HCT116 (cell line): ENCODE measurements around the gene C9. TPM values are rescaled to one million over a fixed set of nuclear protein-coding genes. Genes with fewer than 3 reads are reported as not detected.
"Not testable (repeated sequence)": the region's sequence is repeated elsewhere in the genome, so short reads cannot be mapped to it uniquely, and the experiment has no call there.

ENCODE experiments used
- ATAC-seq: fragments of 200-7000 bp; cut with Tn5 transposase; 2 replicates; pipeline ENCODE4 v1.9.1; 2020; ENCODE audit warnings: mild to moderate bottlenecking, moderate library complexity
- BruUV-seq: library from RNA; stranded (reverse); fragments of 400-500 nt; replicated peaks from 2 replicates; lab custom pipeline; 2021; lab: Mats Ljungman, UMichigan
- CTCF ChIA-PET: fragments of 300-600 bp; sonication (Branson Sonifier 250); formaldehyde crosslinking; loops from one replicate; lab custom pipeline; 2021; ENCODE audit warnings: antibody characterized with exemption; lab: Charles Lee
- POLR2A ChIA-PET: fragments of 300-600, 350-600 bp; sonication (Branson Sonifier 250); formaldehyde crosslinking; loops from one replicate; lab custom pipeline; 2021; ENCODE audit warnings: antibody characterized with exemption; lab: Charles Lee
- RAD21 ChIA-PET, 2 experiments: fragments of 300-600 bp; sonication (Branson Sonifier 250); formaldehyde crosslinking; loops; one replicate each; lab custom pipeline; 2023; ENCODE audit warnings: low total read pairs in 2 of 2; ENCODE audit not compliant: uncharacterized antibody in 2 of 2, unreplicated experiment in 2 of 2, low non-redundant PET in 1 of 2; lab: Charles Lee
- DNase-seq: peaks from one replicate; pipeline ENCODE4 v3.0.0-alpha.2; 2010; ENCODE audit warnings: low read depth, low spot score
- H2AFZ ChIP-seq: fragments of 200-600 bp; shearing (Covaris generic), sonication (generic); 2 replicates; pipeline ENCODE4 v1.6.1; 2017; ENCODE audit warnings: low read depth, mixed run types, mixed read lengths, antibody characterized with exemption, low read length; ENCODE audit not compliant: poor library complexity, severe bottlenecking
- H3K27ac ChIP-seq: 2 replicates; pipeline ENCODE4 v1.5.1; 2012; ENCODE audit warnings: low read depth, low read length
- H3K27me3 ChIP-seq: fragments of 200-600 bp; sonication (generic); 2 replicates; pipeline ENCODE4 v1.6.1; 2016; ENCODE audit warnings: mixed run types, low read length, mixed read lengths; ENCODE audit not compliant: insufficient read depth
- H3K36me3 ChIP-seq, 2 experiments: fragments of 200-500 bp in 1 of 2; fragments of 200-600 bp in 1 of 2; sonication (Bioruptor generic) in 1 of 2; sonication (generic) in 1 of 2; 2 replicates each; pipeline versions ENCODE4 v1.5.1 to v1.6.1; 2014 to 2016; ENCODE audit warnings: low read length in 2 of 2, inconsistent platforms in 1 of 2, mixed read lengths in 1 of 2, mixed run types in 1 of 2; ENCODE audit not compliant: insufficient read depth in 2 of 2, control insufficient read depth in 1 of 2
- H3K4me1 ChIP-seq, 2 experiments: fragments of 200-600 bp in 1 of 2; sonication (generic) in 1 of 2; 2 replicates each; pipeline versions ENCODE4 v1.5.1 to v1.6.1; 2012 to 2017; ENCODE audit warnings: low read length in 2 of 2, inconsistent platforms in 1 of 2, mild to moderate bottlenecking in 1 of 2, mixed read lengths in 1 of 2, mixed run types in 1 of 2, moderate library complexity in 1 of 2; ENCODE audit not compliant: insufficient read depth in 2 of 2, control insufficient read depth in 1 of 2
- H3K4me2 ChIP-seq: fragments of 200-600 bp; sonication (generic); 2 replicates; pipeline ENCODE4 v1.6.1; 2017; ENCODE audit warnings: mixed run types, low read length, mixed read lengths
- H3K4me3 ChIP-seq, 2 experiments: fragments of 200-600 bp in 1 of 2; sonication (generic) in 1 of 2; replicated peaks in 1 of 2; 2 replicates each; pipeline ENCODE4 v1.5.1; 2011 to 2016; ENCODE audit warnings: low read length in 2 of 2, control low read depth in 1 of 2, low read depth in 1 of 2, mild to moderate bottlenecking in 1 of 2, mixed read lengths in 1 of 2, mixed run types in 1 of 2
- H3K79me2 ChIP-seq: fragments of 200-600 bp; sonication (generic); 2 replicates; pipeline ENCODE4 v1.6.1; 2017; ENCODE audit warnings: mild to moderate bottlenecking, mixed run types, low read length, moderate library complexity, mixed read lengths; ENCODE audit not compliant: insufficient read depth
- H3K9ac ChIP-seq: fragments of 200-600 bp; sonication (generic); 2 replicates; pipeline ENCODE4 v1.6.1; 2016; ENCODE audit warnings: low read length, mixed read lengths
- H3K9me2 ChIP-seq: fragments of 200-600 bp; sonication (generic), shearing (Covaris generic); 2 replicates; pipeline ENCODE4 v1.6.1; 2017; ENCODE audit warnings: mixed run types, mild to moderate bottlenecking, moderate library complexity; ENCODE audit not compliant: insufficient read depth
- H3K9me3 ChIP-seq, 2 experiments: fragments of 200-500 bp in 1 of 2; fragments of 200-600 bp in 1 of 2; sonication (Bioruptor generic) in 1 of 2; sonication (generic) in 1 of 2; 2 replicates each; pipeline ENCODE4 v1.6.1; 2014 to 2017; ENCODE audit warnings: low read length in 2 of 2, mixed read lengths in 2 of 2, inconsistent platforms in 1 of 2, low read depth in 1 of 2, mild to moderate bottlenecking in 1 of 2, mixed run types in 1 of 2, moderate library complexity in 1 of 2; ENCODE audit not compliant: control insufficient read depth in 1 of 2, insufficient read depth in 1 of 2
- H4K20me1 ChIP-seq: fragments of 200-600 bp; sonication (generic), shearing (Covaris generic); 2 replicates; pipeline ENCODE4 v1.6.1; 2017; ENCODE audit warnings: mixed run types, mild to moderate bottlenecking, moderate library complexity; ENCODE audit not compliant: insufficient read depth
- ATF3 ChIP-seq: IDR thresholded peaks from 2 replicates; pipeline ENCODE4 v1.6.1; 2012
- CEBPB ChIP-seq: IDR thresholded peaks from 2 replicates; pipeline ENCODE4 v1.6.1; 2012; ENCODE audit warnings: low read depth
- EGR1 ChIP-seq: IDR thresholded peaks from 2 replicates; pipeline ENCODE4 v1.6.1; 2012; ENCODE audit warnings: low read depth
- ELF1 ChIP-seq: IDR thresholded peaks from 2 replicates; pipeline ENCODE4 v1.6.1; 2012; ENCODE audit warnings: low read depth, borderline replicate concordance
- EZH2phosphoT487 ChIP-seq: fragments of 200-600 bp; IDR thresholded peaks from 2 replicates; pipeline ENCODE4 v1.6.1; 2018; ENCODE audit warnings: antibody characterized with exemption, borderline replicate concordance
- FOSL1 ChIP-seq: IDR thresholded peaks from 2 replicates; pipeline ENCODE4 v1.6.1; 2012; ENCODE audit warnings: low read depth
- RAD21 ChIP-seq: IDR thresholded peaks from 2 replicates; pipeline ENCODE4 v1.6.1; 2012; ENCODE audit warnings: low read depth, mild to moderate bottlenecking
- SP1 ChIP-seq: IDR thresholded peaks from 2 replicates; pipeline ENCODE4 v1.6.1; 2012; ENCODE audit warnings: low read depth
- TCF7L2 ChIP-seq: IDR thresholded peaks from 2 replicates; pipeline ENCODE4 v1.7.0; 2011; ENCODE audit warnings: borderline replicate concordance, inconsistent platforms; ENCODE audit not compliant: insufficient read depth, insufficient read length; ENCODE audit errors: extremely low read depth
- ZFX ChIP-seq: fragments of 450-650 bp; IDR thresholded peaks from 2 replicates; pipeline ENCODE4 v1.6.1; 2017
- ZNF274 ChIP-seq: fragments of 200-500 bp; sonication (Bioruptor generic); IDR thresholded peaks from 2 replicates; pipeline ENCODE4 v1.6.1; 2014; ENCODE audit warnings: mild to moderate bottlenecking, low read depth, low read length, inconsistent platforms
- intact Hi-C: fragments of 100-400 bp; cut with micrococcal nuclease; formaldehyde crosslinking; loops from 2 replicates; pipeline ENCODE4 v1.10.0; 2022
- total RNA-seq: library from RNA; stranded (reverse); gene quantifications from one replicate; pipeline ENCODE4 v1.2.1, GENCODE V29; 2021; ENCODE audit not compliant: unreplicated experiment
- TF ChIP-seq, protein P1 (sequence below), 3 experiments: fragments of 200-600 bp in 1 of 3; sonication (generic) in 1 of 3; IDR thresholded peaks in 2 of 3; conservative IDR thresholded peaks in 1 of 3; 2 replicates each; pipeline ENCODE4 v1.5.1; 2012 to 2017; ENCODE audit warnings: low read depth in 2 of 3, low read length in 2 of 3, antibody characterized with exemption in 1 of 3, borderline replicate concordance in 1 of 3, control low read depth in 1 of 3, mild to moderate bottlenecking in 1 of 3, mixed read lengths in 1 of 3, mixed run types in 1 of 3, moderate library complexity in 1 of 3; ENCODE audit not compliant: insufficient read depth in 1 of 3

C9 gene
- total RNA-seq, 1 experiment from 2014 or later = 0.34 TPM

- no peaks in the 10 kb centered on the region for H3K4me1 ChIP-seq
- BruUV-seq = no TSS peak
- intact Hi-C loops = loop anchor here (1.0 to 5.0 kb wide), 2 partner anchors 66 to 134 kb away; partner anchors contain the start of gene FYB1
- POLR2A ChIA-PET = no interaction called here
- no peak overlapping the region for H2AFZ ChIP-seq
- H3K9me2 ChIP-seq = no peaks in the 10 kb centered on the region; the same call in 1 of the 2 replicates
- no peak overlapping the region for H3K27ac ChIP-seq
- no peaks in the 10 kb centered on the region for H4K20me1 ChIP-seq
- no peak overlapping the region for H3K9ac ChIP-seq
- no peak for TF ChIP-seq FOSL1
- TF ChIP-seq, protein P1, sequence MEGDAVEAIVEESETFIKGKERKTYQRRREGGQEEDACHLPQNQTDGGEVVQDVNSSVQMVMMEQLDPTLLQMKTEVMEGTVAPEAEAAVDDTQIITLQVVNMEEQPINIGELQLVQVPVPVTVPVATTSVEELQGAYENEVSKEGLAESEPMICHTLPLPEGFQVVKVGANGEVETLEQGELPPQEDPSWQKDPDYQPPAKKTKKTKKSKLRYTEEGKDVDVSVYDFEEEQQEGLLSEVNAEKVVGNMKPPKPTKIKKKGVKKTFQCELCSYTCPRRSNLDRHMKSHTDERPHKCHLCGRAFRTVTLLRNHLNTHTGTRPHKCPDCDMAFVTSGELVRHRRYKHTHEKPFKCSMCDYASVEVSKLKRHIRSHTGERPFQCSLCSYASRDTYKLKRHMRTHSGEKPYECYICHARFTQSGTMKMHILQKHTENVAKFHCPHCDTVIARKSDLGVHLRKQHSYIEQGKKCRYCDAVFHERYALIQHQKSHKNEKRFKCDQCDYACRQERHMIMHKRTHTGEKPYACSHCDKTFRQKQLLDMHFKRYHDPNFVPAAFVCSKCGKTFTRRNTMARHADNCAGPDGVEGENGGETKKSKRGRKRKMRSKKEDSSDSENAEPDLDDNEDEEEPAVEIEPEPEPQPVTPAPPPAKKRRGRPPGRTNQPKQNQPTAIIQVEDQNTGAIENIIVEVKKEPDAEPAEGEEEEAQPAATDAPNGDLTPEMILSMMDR (IDR thresholded peaks at IDR 0.05 in 2 of 3, conservative IDR thresholded peaks at IDR 0.05 in 1 of 3; ENCODE audit: borderline replicate concordance in 1 of 3, insufficient read depth in 1 of 3, low read depth in 2 of 3, low read length in 2 of 3) = peak; percentile 38 to 56 (median 43); a peak in 5 of 6 replicates
- peak; percentile 61 for TF ChIP-seq RAD21
- TF ChIP-seq ELF1 = no peak
- TF ChIP-seq EGR1 = no peak
- no peak for TF ChIP-seq TCF7L2
- no peaks in the 10 kb centered on the region for H3K27me3 ChIP-seq
- RAD21 ChIA-PET = no interaction called here
- H3K4me3 ChIP-seq = no peak overlapping the region
- H3K4me2 ChIP-seq = no peak overlapping the region
- DNase-seq (peak; percentile 12), ATAC-seq (peak; percentile 81)
- CTCF ChIA-PET = no interaction called here
- H3K9me3 ChIP-seq = no peaks in the 10 kb centered on the region
- no peaks in the 10 kb centered on the region for H3K79me2 ChIP-seq
- no peaks in the 10 kb centered on the region for H3K36me3 ChIP-seq
Observed at GRCh38 chr5:39283231-39283818, 81.0 kb downstream of the C9 start.

GRCh38 chr5:39282561-39282960 lies 81.7 kb downstream of the C9 start:
- Histone ChIP-seq H3K9me3 (no peaks in the 10 kb centered on the region), H3K4me1 (no peaks in the 10 kb centered on the region), H4K20me1 (no peaks in the 10 kb centered on the region), H3K79me2 (no peaks in the 10 kb centered on the region), H2AFZ (no peak overlapping the region), H3K27me3 (no peaks in the 10 kb centered on the region), H3K4me2 (no peak overlapping the region), H3K9me2 (no peaks in the 10 kb centered on the region; the same call in 1 of the 2 replicates), H3K27ac (no peak overlapping the region), H3K36me3 (no peaks in the 10 kb centered on the region), H3K4me3 (no peak overlapping the region), H3K9ac (no peak overlapping the region)
- BruUV-seq = no TSS peak
- ChIA-PET RAD21 (no interaction called here), CTCF (no interaction called here), POLR2A (no interaction called here)
- no peak for TF ChIP-seq ZFX
- TF ChIP-seq RAD21 = no peak
- TF ChIP-seq ZNF274 = no peak
- no peak for TF ChIP-seq ATF3
- no peak for TF ChIP-seq EZH2phosphoT487
- no peak for TF ChIP-seq CEBPB
- no peak for TF ChIP-seq SP1
- DNase-seq (no peak), ATAC-seq (no peak)
- intact Hi-C loops = loop anchor here (5.0 kb wide), 1 partner anchor 65 kb away; the partner anchor contains the start of gene FYB1

DNA sequence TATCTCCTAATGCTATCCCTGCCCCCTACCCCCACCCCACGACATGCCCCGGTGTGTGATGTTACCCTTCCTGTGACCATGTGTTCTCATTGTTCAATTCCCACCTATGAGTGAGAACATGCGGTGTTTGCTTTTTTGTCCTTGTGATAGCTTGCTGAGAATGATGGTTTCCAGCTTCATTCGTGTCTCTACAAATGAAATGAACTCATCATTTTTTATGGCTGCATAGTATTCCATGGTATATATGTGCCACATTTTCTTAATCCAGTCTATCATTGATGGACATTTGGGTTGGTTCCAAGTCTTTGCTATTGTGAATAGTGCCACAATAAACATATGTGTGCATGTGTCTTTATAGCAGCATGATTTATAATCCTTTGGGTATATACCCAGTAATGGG lies 88.4 kb downstream of the C9 start:
- H3K4me1 ChIP-seq, RAD21 ChIA-PET: not testable (repeated sequence)

More for the DNA sequence above, 88.4 kb downstream of the C9 start:
- H3K9me3 ChIP-seq, H3K27me3 ChIP-seq, H4K20me1 ChIP-seq, ATAC-seq, H3K4me2 ChIP-seq, H3K27ac ChIP-seq, H3K9ac ChIP-seq, intact Hi-C loops, H3K4me3 ChIP-seq, BruUV-seq, DNase-seq, H3K79me2 ChIP-seq, H2AFZ ChIP-seq, H3K9me2 ChIP-seq, CTCF ChIA-PET, POLR2A ChIA-PET, H3K36me3 ChIP-seq: not testable (repeated sequence)
